Stimulated activated CD4-positive, alpha-beta T cell treated with anti-CD3 and anti-CD28 coated beads, Interleukin-2, amount 100 ng/mL, for 48 hours (primary cell): ENCODE measurements around the gene DNAAF1.
A peak's percentile ranks its signal among the peaks of the same experiment; 100 is the strongest.

Experiments
- DNase-seq, 2 donors: peaks; one replicate each; pipeline ENCODE4 v3.0.0-alpha.2; 2020

Gene DNAAF1

DNA sequence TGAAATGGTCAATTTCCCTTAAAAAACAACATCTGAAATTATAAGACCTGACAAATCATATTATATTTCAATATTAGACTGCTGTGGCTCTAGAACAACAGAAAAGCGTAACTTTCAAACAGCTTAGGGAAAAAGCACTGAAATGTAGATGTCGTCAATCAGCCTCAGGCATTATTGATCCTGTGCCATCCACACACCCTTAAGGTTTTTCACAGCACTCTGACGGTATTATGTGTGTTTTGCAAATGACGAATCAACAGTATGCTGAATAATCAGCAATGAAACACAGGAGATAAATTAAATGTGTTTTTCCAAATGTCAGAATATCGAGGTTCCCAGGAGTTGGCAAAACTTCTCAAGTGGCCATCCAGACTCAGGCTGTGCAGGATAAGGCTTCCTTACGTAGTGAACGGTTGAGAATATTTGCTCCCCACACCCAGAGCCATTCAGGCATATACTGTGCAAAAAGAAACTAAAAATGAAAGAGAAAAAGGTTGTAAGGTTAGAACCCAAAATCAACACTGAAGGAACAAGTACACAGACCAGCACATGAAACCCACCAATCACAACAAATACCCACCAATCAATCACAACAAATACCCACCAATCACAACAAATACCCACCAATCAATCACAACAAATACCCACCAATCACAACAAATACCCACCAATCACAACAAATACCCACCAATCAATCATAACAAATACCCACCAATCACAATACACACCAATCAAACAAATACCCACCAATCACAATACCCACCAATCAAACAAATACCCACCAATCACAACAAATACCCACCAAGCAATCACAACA, 20.6 kb upstream of the DNAAF1 start:
- no peak for DNase-seq

DNA sequence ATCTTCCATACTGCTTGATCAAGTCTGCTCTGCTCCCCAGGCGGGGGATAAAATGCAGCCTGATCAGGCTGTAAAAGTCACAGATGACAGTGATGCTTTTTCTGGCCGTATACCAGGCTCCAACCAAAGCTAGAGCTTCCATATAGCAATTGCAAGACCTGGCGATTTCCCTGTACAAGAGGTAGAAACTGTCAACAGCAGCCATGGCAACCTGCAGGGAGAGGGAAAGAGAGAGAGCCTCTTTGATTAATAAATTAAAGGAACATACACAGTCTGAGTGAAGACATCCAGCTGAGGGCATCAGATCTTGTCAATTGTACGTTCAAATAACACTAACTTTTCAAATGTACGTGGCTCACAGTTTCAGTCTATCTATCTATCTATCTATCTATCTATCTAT, 14.0 kb upstream of the DNAAF1 start:
- no peak for DNase-seq

DNA sequence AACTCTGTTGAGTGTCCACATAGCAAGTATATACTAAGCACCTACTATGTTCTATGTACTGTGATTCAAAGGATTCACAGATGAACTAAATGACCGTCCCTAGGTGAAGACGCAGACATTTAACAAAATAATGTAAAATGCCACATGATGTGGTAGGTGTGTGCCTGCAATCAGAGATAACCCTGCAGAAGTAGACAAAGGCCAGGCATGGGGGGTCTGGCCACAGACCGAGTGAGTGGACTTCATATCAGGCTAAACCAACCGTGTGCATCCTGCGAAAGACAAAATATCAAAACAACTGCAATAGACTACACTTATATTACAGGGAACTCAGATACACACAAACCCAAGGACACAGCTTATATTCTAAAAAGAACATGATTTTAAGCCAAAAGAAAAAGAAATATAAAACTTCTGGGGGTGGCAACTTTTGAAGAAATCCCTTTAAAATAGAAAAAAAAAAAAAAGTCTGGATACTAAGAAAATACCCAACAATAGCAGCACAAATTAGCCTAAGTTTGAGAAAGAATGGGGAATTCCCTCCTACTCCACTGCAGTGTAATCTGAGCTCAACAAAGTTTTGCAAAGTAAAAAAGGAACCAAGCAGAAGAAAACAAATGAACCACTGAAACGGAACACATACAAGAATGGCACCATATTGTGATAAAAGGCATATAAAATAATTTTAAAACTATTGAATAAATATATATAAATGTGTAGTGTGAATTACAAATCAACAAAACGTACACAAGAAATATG, 12.4 kb upstream of the DNAAF1 start:
- DNase-seq = no peak

DNA sequence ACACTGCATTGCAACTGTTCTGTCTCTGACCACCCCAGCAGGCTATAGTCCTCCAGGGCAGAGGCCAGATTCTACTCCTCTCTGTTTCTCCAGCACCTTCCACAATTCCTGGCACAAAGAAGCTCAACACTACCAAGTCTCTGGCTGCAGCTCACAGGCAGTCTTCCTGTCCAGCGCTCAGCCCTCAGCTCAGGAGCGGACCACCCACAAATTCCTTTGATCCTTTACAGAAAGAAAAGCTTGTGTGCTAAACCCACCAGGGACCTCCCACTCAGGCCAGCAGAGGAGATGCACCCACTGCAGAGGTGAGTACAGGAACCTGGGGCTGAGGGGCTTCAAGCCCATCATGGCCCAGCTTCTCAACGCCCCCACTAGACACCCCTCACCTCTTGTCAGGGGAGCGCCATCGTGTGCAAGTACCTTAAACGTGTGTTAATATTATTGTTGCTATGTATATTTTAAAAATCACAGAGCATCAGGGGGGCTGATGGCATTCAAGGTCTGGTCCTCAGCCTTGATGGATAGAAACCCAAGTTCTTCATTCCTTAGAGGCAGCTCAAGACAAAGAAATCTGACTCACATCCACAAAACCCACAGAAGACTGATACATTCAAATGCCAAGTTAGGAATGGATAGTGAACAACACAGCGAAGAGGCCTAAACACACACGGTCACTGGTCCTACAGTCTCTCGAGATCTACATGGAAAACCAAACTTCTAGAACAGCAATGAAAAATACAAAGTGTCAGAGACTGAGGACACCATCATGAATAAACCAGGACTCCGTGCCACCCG, 8.6 kb upstream of the DNAAF1 start:
- DNase-seq = no peak

DNA sequence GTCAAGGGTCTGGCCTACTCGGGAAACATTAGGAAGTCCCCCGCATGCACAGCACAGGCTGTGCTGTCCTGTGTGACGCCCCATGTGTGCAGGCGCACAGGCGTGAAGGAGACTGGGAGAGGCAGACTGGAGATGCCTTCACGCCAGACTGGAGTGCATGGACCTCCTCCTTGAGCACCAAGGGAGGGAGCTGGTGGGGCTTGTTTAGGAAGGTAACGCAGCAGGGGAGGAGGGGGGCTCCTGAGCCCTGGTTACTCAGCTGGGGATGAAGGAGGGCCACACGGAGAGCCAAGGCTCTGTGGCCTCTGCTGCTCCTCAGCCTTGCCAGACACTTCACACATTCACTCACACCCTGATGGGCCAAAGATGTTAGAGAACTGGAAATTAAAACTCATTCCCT, 7.8 kb upstream of the DNAAF1 start:
- no peak for DNase-seq

DNA sequence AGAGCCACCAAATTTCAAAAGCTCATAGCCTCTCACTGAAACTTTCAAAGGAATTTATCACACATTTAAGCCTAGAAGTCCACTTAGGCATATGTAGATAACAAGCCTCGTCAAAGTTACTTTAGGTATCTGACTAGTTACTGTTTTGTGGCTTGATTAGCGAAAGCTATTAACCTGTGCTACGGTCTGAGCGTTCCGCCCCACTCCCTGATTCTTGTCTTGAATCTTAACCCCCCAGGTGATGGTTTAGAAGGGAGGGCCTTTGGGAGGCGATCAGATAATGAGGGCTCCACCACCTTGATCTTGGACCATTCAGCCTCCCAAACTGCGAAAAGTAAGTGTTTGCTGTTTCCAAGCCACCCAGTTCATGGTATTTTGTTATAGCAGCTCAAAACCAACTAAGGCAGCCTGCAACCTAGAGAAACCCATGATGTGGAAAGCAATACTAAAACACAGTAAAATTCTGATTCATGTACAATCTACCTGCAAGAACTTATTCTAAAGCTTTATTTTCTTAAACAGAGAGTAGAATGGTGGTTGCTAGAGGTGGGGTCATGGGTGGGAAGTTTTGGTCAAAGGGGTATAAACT, 7.2 kb upstream of the DNAAF1 start:
- no peak for DNase-seq

DNA sequence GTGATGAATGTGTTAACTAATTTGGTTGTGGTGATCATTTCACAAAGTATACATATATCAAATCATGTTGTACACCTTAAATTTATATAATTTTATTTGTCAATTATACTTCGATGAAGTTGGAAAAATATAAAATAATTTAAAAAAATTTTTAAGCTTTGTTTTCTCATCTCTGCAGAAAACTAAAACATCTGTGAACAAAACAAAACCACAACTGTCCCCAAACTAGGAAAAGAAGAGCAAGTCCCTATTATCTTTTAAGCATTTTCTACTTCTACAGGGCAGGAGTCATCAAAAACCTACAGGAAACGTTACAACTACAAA, 6.6 kb upstream of the DNAAF1 start:
- no peak for DNase-seq

DNA sequence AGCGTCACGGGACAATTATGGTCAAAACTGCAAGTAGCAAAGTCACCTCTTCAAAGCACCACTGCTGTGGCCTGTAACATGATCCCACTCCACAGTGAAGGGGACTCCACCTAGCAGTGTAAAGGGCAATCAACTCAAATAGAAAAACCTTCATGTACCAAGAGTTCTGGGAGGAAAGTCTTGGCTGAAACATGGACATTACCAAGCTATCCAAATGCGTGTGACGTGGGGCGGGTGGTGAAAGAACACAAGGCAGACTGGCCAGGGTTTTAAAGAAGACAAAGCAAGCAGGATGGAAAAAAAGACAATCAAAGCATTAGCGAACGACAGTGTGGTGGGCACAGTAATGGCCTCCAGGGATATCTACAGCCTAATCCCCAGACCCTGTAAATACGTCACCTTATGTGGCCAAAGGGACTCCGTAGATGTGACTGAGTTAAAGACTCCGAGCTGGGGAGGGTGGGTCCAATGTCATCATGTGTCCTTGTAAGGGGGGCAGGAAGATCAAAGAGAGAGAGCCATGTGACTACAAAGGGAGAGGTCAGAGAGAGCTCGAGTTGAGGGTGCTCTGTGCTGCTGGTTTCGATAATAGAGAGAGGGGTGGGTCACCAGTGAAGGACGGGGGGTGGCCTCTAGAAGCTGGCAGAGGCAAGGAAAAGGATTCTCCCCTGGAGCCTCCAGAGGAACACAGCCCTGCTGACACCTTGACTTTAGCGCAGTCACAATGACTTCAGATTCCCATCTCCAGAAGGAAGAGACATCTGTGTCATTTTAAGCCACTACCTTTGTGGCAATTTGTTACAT, 6.1 kb upstream of the DNAAF1 start:
- no peak for DNase-seq

DNA sequence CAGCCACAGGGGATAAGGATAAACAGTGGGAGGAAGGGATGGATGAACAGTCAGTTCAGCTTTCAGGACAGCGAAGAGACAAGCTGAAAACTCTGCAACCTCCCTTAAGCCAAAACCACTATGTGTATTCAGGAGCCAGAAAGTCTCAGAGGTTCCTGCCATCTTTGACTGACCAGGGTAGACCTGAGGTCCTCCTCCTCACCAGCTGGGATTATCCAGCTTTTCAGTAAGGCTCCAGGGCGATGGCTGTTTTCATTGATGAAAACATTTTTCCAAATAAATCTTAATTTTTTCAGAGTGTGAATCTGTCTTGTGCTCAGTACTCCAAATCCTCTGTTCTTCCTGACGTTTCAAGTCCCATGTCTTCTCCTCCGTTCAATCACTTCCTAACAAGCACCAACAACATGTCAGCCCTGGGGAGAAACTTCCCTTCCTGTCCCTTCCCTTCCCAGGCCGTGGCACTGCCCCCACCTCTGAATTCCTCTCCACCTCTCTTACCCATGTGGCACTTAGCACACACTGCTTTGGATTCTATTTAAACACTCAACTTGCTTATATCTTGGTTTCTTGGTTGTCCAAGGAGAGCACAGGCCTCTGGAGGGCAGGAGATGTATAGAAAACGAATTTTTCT, 5.4 kb upstream of the DNAAF1 start:
- DNase-seq = no peak

DNA sequence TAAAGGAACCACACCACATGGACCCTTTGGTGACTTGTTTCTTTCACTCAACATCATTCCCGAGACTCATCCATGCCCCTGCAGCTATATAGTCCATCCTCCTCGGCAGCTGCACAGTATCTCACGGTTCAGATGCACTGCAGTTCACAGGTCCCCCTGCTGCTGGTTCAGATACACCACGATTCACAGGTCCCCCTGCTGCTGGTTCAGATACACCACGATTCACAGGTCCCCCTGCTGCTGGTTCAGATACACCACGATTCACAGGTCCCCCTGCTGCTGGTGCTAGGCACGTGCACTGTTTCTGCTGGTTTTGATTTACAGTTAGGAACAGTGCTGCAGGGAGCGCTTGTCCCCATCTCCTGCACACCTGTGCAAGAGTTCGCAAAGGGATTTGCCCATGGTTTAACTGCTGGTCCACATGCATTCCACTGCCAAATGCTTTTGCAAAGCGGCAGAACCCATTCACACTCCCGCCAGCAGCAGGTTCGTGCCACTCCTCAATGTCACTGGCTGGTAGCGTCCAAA, 3.9 kb upstream of the DNAAF1 start:
- no peak for DNase-seq

DNA sequence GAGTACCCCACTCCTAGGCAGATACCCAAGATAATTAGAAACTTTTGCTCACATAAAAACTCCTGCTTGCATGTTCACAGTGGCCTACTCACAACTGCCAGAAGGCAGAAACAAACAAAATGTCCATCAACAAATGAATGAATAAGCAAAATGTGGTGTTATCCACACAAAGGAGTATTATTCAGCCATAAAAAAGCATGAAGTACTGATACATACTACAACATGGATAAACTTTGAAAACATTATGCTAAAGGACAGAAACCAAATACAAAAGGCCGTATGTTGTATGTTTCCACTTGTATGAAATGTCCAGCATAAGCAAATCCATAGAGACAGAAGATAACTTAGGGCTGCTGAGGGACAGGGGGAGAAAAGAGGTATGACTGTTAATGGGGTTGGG, 2.0 kb upstream of the DNAAF1 start:
- no peak for DNase-seq

DNA sequence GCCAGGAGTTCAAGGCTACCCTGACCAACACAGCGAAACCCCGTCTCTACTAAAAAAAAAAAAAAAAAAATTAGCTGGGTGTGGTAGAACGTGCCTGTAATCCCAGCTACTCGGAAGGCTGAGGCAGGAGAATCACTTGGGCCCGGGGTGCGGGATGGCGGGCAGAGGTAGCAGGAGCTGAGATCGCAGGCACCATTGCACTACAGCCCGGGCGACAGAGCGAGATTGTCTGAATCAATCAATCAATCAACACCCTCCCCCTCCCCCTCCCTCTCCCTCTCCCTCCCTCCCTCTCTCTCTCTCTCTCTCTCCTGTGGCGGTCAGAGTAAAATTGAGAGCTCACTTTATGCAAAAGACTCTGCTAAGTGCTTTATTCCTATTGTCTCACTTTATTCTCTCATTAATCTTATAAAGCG, 1.3 kb upstream of the DNAAF1 start:
- DNase-seq = no peak

DNA sequence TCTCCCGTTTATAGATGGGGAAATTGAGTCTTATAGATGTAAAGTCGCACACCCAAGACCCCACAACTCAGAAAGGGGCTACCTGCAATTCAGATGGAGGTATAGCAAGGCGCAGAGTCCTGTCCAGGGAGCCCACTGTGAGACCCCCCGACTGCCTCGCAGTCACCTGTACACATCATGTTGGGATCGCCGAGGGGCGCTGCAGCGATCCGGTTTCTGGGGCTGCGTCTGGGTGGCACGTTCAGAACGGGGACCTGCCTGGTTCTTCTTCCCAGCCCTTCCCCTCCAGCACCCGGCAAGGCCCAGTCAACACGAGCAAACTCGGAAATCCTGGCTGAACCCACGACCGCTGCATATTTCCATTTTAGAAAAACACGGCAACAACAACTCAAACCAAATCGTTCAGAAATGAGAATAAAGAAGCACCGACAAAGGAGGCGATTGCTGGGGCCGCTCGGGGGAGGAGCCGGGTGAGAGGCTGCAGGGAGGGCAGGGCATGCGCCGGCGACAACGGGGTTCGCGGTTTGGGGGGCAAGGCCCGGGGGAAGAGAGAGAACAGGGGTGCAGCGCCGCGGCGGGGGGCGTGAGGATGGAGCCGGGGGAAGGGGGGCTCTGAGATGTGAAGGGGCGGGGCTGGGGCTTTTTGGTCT, 774 bp upstream of the DNAAF1 start:
- DNase-seq = peak; percentile 19 to 32

DNA sequence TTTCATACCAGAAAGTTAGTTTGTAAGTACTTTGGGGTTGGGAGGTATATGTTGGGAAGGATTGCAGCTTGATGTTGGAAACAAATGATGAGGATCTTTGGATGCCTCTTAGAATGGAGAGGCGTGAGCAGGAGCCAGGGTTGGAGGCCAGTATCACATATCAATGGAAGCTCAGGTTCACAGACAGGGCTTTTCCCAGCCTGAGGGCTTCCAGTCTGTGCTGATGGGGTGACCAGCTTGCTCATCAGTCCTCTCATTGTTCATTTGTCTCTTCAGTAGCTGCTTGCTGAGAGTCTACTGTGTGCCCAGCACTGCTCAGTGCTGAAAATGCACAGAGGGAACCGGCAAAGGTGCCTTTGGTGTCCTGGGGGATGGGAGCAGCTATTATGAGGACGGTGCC, 5.8 kb downstream of the DNAAF1 start:
- DNase-seq = no peak

DNA sequence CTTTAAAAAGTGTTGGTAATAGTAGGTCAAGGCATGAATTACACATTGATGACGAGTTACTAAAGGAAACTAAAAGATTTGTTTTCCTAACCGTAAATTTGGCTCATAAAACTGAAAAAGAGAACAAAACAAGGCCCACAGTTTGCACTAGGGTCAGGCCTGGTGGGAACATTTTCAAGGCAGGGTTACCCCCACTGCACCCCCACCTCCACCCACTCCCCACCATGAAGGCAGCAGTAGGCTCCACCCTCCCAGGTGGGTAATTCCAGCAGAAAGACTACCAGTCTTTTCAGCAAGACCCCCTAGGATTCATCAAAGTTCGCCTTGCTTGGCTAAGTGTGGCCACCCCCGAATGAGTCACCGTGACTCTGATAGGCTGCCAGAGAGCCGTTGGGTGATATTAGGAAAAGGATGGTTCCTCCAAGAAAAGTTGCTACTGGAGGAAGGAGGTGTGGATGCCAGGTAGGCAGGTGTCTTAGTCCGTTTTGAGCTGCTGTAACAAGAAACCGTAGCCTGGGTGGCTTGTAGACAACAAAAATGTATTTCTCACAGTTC, 8.6 kb downstream of the DNAAF1 start:
- DNase-seq = no peak

DNA sequence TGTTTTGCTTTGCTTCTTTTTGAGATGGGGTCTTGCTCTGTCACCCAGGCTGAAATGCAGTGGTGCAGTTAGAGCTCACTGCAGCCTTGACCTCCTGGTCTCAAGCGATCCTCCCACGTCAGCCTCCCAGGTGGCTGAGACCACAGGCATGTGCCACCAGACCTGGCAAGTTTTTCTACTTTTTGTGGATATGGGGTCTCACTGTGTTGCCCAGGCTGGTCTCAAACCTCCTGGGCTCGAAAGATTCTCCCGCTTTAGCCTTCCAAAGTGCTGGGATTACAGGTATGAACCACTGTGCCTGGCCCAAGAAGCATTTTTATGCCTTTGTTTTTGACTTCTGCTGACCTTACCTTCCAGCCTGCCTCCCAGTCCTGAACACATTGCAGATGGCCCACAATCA, 10.1 kb downstream of the DNAAF1 start:
- DNase-seq = no peak

DNA sequence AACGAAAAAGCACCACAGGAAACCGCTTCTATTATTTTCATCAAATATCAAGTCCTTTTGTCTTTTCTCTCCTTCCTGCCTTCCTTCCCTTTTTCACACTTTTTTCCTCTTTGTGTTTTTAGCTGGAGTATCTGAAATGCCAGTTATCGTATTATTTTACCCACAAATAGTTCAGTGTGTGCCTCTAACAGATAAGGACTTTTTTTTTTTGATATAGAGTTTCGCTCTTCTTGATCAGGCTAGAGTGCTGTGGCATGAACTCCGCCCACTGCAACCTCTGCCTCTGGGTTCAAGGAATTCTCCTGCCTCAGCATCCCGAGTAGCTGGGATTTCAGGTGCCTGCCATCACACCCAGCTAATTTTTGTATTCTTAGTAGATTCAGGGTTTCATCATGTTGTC, 10.7 kb downstream of the DNAAF1 start:
- DNase-seq = no peak

DNA sequence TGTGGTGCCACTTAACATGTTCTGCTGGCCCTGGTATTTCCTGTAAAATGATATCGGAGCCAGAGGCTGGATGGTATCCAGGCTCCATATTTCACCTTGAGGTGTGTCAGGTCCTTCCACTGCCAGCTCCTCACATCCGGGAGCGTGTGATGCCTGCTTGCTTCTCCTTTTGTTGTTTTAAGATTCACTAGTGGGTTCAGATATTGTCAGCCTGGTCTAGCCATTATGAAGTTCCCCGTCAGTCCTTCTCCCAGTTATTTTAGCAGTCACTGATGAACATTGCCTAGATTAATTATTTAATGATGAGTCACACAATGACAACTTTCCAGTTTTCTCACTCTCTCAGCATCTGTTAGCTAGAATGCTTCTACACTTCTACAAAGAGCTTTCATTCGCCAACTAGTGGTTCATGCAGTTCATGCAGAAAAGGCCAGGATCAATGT, 11.3 kb downstream of the DNAAF1 start:
- no peak for DNase-seq

DNA sequence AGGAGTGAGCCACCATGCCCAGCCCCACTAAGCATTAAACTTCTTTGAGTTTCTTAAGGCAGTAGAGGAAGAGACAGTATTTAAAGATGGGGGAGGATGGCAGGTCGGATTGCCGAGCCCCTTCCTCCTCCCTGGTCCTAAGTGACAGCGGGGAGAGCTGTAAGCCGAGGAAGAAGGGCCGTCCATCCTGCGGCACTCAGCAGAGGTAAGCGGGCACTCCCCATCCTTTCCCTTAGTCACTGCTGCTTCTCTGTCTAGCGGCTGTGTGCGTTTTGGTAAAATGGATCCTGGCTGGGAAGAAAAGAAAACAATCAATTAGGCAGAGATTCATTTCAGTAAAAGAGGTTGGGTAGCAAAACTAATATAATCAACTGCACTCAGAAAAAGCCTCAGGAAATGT, 13.9 kb downstream of the DNAAF1 start:
- no peak for DNase-seq

DNA sequence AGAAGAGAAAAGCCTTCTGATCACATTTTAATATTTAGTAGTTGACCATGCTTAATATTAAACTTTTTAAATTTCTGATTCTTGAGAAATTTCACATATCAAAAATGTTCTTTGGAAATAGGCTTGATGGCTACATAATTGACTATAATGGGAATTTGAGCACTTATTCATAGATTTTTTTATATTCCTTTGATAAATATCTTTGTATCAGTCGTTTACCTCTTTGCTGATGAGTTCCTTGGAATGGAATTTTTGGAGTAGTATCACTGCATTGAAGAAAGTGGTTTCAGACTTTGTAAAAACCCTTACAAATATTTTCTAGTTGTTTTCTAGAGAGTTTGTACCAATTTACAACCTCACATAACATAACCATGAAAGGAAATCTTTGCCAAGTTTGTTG, 14.7 kb downstream of the DNAAF1 start:
- DNase-seq = no peak

DNA sequence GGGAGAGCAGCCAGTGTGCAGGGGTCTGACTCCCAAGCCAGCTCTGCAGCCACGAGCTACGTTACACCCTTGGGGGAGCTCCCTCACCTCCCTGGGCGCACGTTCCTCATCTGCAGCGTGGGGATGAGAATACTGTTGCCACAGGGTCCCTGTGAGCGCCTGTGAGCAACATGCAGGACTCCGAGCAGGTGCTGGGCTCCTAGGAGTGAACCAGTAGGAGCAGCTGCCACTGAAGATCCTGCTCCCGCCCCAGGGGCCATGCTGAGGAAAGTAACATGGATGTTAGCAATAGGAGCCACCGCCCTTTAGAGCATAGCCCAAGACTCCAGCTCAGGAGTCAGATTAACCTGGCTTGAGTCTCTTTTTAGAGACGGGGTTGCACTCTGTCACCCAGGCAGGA, 15.9 kb downstream of the DNAAF1 start:
- DNase-seq = no peak
